HG03378 (cell line): ENCODE data around the gene SCLT1.
"Not testable (repeated sequence)": the region's sequence is repeated elsewhere in the genome, so short reads cannot be mapped to it uniquely, and the experiment has no call there.

Experiments used
- ATAC-seq: cut with Tn5 transposase; IDR thresholded peaks from one replicate; pipeline ENCODE4 v1.9.1; 2021; ENCODE audit warnings: mild to moderate bottlenecking, moderate library complexity; ENCODE audit not compliant: unreplicated experiment

The SCLT1 gene

DNA sequence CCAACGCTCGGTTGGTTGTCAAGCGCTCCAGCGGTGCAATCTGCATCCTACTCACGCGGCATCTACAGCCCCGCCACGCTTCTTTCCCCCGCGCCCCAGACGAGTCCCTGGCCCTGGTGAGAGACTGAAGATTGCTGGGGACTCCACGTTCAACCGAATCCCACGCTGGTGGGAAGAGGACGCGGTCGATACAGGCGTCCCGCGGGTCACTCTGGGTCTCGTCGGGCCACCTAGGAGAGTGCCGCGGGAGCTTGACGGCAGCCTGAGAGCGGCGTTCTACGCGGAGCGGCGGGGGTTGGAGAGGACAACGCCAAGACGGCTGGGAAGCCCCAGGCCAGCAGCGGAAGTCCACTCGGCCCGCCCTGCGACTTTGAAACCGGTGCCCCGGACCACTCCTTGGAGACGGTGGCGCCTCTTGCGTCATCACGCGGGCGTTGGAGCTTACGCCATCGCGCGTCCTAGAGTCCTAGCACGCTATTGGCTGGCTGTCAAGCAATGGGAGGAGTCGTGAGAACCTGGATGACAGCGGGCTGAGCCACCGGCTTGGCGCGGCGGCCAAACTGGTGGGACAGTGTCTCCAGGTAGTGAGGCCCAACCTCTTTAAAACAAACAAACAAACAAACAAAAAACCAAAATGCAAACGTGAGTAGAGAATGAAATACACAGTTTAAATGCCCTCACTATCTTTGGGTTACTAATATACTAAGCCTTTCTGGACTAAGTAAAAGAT lies at the start of gene SCLT1:
SCLT1 (minus strand) TSS at position 349 of the 730 bp plus-strand sequence. CDS start 436 bp downstream, outside the sequence.
- ATAC-seq, result peak; percentile 91

DNA sequence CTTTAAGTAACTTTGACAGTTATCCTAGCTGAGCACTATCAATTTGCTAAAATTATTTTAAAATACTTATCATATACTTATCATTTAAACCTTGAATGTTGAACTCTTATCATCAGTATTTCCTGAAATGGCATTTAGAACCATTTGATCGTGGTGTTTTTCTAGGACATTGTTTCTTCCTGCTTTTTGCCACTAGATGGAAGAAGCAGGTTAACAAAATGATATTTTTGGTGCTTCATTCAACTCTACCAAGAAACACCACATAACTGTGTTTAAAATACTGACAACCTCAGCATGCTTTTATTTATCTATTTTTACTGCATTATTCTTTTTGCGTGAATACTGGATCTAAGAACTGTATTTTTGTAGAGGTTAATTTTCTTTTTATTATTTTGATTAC lies 47.2 kb upstream of the SCLT1 start:
- ATAC-seq, result no peak

- ATAC-seq, result no peak
Measured at GRCh38 chr4:129138810-129139496, 45.6 kb upstream of the SCLT1 start.

DNA sequence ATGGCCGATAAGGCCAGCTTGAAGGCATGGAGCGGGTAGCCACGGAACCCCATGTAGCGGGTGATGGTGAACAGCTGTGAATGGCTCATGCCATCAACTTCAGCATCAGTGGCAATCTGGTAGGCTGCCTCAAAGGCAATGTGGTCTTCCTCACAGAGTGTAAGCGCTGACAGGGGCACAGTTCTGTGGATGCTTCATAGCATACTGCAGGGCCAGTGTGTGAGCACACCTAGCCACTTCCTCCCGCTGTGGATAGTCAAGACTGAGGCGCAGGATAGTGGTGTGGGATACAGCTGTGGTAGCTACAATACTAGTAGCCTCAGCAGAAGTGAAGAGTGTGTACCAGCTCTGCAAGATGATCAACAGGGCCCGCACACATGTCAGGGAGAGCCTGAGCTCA lies 43.1 kb upstream of the SCLT1 start:
- no peak for ATAC-seq

DNA sequence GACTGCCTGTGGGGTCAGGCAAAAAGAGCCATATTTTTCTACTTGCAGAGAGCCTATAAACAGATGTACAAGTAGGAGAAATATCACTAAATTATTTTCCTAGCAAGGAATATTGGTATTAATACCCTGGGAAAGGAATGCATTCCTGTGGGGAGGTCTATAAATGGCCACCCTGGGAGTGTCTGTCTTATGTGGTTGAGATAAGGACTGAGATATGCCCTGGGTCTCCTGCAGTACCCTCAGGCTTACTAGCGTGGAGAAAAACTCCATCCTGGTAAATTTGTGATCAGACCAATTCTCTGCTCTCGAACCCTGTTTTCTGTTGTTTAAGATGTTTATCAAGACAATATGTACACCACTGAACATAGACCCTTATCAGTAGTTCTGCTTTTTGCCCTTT lies 38.0 kb upstream of the SCLT1 start:
- ATAC-seq, result no peak

GRCh38 chr4:129129143-129129542 lies 35.8 kb upstream of the SCLT1 start:
- ATAC-seq, result no peak

GRCh38 chr4:129126614-129127013 lies 33.3 kb upstream of the SCLT1 start:
- ATAC-seq, result not testable (repeated sequence)

GRCh38 chr4:129117705-129118104 lies 24.4 kb upstream of the SCLT1 start:
- no peak for ATAC-seq

DNA sequence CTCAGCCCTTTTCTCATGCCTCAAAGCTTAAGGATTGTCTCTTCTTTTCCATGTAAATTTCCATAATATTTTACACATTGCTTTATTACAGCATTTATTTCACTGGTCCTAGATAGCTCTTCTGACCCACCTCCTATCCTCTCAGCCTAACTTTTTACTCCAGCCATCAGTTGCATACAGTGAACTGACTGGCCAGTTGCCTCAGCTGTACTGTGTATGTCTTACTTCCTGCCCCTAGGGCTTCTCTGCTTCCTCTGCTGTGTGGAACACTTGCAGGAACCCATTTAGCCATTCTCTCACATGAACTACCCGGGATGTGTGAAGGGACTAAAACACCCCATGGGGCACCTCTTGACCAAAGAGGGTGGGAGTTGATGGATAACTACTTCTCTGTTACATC lies 20.6 kb upstream of the SCLT1 start:
- no peak for ATAC-seq

- ATAC-seq, result no peak
Measured at GRCh38 chr4:129113434-129113833, 20.1 kb upstream of the SCLT1 start.

- ATAC-seq, result no peak
Measured at GRCh38 chr4:129111919-129112318, 18.6 kb upstream of the SCLT1 start.

DNA sequence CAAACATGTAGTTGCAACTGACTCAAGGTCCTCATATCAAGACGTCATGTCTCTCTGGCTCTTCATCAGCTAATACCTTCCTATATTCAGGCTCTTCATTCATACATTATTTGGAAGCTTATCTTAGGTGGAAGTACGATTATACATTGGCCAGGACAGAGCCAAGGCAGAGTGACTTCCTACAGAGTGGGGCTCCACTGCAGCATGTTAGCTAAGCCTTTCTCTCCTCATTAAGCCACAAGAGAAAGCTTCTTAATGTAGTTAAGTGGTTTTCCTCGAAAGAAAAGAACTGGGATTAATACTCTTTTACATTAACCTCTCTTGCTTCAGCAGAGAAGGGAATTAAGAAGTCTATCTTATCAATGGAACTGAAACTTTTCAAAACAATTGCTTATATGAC lies 17.6 kb upstream of the SCLT1 start:
- no peak for ATAC-seq

DNA sequence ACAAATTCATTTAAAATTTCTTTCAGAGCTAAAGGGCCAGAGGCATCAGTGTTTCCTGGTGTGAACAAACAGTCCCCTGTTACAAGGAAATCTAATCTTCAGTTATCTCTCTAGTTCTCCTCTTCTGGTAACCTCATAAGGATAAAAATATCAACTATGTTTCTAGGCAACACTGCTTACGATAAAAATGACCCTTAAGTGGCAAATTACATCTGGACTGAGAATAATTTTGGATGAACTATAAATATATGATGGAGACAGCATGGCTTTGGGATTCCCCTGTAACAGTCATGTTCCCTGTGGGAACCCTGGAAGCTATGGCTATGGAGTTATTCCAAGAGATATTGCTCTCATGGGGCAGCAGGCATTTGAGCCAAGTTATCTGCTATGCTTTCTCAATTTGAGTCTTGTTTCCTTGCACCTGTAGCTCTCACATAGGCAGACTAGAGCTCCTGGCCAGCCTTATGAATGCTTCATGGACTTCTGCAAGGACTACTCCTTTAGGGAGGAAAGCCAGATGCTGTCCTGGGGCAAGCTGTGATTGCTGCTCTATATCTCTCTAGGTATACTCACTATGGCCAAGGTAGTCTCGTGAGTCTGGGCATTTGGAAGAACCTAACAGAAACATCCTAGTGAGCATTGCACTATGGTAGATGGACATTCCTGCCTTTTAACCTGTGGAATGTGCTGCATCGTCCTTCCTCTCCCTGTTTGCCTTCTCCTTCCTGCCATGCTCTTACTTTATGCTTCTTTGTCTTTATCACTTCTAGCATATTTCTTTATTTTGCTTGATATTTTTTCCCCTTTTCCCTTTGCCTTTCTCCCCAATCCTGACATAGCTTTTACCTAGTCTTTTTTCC lies 16.9 kb upstream of the SCLT1 start:
- no peak for ATAC-seq

DNA sequence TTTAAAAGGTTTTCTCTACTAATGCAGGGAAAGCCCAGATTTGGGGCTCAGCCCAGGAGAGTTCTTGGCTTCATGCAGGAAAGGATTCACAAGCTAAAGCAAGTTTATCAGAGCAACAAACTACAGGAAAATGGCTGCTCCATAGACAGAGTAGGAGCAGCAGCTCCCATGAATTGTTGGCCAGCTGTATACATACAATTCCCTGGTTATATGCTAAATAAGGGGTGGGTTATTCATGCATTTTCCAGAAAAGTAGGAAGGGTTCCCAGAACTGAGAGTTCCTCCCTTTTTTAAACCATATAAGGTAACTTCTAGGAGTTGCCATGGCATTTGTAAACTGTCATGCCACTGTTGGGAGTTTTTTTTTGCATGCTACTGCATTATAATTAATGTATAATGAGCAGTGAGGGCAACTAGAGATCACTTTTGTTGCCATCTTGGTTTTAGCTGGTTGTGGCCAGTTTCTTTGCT lies 5.2 kb upstream of the SCLT1 start:
- no peak for ATAC-seq

DNA sequence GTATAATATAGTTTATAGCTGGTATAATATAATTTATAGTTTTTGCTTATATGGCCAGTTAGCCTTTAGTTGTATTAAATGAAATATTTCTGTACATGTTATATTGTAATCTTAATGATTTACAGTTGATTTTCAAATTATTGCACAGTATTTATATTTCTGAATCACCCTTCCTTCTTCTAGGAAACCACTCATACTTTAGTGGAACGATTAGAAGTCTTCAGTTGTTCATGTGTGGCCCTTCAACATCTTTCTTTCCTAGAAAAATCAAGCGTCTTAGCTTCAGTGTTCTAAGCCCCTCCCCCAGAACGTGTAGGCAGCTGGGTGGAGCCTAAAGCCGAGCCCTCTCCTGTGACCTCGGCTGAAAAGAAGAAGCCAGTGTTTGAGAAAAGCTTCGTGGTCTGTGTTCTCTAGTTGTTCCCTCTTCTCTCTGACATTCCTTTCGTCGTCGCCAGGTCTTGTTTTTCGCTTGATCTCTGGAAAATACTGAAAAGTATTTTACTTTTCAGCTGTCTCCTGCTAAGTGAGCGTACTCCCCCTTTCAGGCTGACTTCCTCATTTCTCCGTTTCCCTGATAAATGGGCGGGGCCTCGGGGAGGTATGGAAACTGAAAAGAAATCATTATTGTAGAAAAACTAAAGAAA lies 2.6 kb upstream of the SCLT1 start, which contains the start of gene C4orf33:
C4orf33 (plus strand) TSS at position 342 of the 644 bp plus-strand sequence. CDS start 6,459 bp downstream, outside the sequence.
- ATAC-seq, result peak; percentile 45

GRCh38 chr4:129094347-129094746 lies 1.0 kb upstream of the SCLT1 start:
- no peak for ATAC-seq

DNA sequence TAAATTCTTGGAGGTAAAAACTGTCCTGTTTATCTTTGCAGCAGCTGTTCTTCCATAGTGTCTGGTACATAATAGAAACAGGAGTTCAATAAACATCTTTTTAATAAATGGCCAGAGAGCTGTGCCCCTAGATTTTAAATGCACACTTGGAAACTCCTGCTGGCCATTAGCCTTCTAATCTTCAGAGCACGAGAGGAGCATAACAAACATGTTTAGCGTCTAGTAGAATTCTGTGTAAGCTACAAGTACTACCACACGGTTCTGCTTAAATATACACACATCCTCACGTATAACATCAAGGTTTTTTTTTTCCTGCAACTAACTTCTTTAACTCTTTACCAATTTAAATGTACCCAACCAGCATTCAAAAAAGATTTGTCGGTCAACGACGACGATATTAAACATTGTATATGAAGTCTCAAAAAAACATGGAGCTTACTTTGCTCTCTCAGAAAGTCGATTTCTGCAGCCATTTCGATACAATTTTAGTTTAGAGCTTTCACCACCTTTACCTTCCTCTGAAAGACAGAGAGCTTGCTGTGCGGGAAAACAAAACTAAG lies 628 bp downstream of the SCLT1 start:
- ATAC-seq, result no peak

DNA sequence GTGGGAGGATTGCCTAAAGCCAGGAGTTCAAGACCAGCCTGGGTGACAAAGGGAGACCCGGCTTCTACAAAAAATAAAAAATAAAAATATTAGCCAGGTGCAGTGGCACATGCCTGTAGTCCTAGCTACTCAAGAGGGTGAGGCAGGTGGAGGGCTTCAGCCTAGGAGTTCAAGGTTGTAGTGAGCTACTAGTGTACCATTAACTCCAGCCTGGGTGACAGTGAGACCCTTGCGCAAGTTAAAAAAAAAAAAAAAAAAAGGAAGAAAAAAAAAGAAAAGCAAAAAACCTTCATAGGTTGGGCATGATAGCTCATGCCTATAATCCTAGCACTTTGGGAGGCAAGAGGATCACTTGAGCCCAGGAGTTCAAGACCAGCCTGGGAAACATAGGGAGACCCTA lies 5.8 kb downstream of the SCLT1 start:
- ATAC-seq, result no peak

DNA sequence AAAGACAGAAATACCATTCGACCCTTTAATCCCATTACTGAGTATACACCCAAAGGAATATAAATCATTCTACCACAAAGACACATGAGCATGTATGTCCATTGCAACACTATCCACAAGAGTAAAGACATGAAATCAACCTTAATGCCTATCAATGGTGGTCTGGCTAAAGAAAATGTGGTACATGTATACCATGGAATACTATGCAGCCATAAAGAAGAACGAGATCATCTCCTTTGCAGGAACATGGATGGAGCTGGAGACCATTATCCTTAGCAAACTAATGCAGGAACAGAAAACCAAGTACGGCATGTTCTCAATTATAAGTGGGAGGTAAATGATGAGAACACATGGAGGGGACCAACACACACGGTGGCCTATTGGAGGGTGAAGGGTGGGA lies 7.9 kb downstream of the SCLT1 start:
- ATAC-seq, result no peak

- no peak for ATAC-seq
Measured at GRCh38 chr4:129082302-129082701, 11.0 kb downstream of the SCLT1 start.
